HG03378 (cell line): Measurements from ENCODE around the gene GREB1.

Experiments used
- ATAC-seq: cut with Tn5 transposase; IDR thresholded peaks from one replicate; pipeline ENCODE4 v1.9.1; 2021; ENCODE audit warnings: mild to moderate bottlenecking, moderate library complexity; ENCODE audit not compliant: unreplicated experiment

Gene GREB1

GRCh38 chr2:11596801-11597200, 63.0 kb downstream of the GREB1 start:
- no peak for ATAC-seq

DNA sequence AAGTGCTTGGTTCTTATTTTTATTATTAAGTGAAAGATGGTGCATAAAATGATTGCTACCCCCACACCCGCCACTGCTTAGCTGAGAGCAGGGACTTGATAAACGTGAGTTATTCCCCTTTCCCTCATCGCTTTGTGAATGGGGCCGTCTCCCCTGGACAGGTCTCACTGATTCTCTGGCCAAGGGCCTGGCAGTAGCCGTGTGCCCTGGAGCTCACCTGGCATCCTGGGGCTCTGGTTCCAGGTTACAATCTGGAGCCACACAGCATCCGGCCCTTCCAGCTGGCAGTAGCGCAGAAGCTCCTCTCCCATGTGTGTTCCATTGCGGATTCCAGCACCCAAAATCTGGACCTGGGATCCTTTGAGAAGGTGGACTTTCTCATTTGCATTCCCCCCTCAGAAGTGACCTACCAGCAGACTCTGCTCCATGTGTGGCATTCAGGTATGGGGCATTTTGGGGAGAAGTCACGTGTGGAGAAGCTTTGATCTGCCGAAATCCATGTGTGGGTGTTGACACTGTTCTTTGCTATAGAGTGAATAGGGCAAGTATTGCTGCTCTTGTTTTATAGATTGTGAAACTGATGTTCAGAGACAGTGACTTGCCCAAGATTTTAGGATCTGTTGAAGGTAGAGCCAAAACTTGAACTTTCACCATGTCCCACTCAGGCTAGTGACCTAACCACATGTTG, 63.8 kb downstream of the GREB1 start:
- no peak for ATAC-seq

GRCh38 chr2:11598228-11598731, 64.4 kb downstream of the GREB1 start:
- ATAC-seq = no peak

GRCh38 chr2:11602563-11603204, 68.8 kb downstream of the GREB1 start:
- no peak for ATAC-seq

DNA sequence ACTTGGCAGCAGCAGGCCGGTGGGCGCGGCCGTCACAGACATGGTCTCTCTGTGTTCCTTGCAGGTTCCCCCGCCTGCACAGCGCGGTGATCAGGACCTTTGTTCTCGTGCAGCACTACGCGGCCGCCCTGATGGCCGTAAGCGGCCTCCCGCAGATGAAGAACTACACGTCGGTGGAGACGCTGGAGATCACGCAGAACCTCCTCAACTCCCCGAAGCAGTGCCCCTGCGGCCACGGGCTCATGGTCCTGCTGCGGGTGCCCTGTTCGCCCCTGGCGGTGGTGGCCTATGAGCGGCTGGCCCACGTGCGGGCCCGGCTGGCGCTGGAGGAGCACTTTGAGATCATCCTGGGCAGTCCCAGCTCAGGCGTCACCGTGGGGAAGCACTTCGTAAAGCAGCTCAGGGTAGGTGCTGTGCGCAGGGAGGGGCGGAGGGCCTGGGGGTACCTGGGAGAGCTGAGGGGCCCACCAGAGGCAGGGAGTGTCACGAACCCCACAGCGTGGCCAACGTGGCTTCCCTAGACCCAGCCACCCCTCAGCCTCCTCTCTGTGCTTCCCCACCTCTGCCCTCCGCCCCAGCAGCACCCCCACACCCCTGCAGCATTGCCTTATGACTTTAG, 76.9 kb downstream of the GREB1 start:
- no peak for ATAC-seq

DNA sequence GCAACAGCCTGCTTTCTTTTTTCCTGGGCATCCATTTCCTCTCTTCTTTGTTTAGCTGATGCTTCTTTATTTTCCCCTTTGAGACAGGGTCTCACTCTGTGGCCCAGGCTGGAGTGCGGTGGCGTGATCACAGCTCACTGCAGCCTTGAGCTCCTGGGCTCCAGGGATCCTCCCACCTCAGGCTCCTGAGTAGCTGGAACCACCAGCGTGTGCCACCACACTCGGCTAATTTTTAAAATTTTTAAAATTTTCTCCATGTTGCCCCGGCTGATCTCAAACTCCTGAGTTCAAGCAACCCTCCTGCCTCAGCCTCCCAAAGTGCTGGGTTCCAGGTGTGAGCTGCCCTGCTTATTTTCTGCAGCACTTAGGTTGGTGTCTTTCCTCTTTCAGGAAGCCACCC, 77.4 kb downstream of the GREB1 start:
- no peak for ATAC-seq

DNA sequence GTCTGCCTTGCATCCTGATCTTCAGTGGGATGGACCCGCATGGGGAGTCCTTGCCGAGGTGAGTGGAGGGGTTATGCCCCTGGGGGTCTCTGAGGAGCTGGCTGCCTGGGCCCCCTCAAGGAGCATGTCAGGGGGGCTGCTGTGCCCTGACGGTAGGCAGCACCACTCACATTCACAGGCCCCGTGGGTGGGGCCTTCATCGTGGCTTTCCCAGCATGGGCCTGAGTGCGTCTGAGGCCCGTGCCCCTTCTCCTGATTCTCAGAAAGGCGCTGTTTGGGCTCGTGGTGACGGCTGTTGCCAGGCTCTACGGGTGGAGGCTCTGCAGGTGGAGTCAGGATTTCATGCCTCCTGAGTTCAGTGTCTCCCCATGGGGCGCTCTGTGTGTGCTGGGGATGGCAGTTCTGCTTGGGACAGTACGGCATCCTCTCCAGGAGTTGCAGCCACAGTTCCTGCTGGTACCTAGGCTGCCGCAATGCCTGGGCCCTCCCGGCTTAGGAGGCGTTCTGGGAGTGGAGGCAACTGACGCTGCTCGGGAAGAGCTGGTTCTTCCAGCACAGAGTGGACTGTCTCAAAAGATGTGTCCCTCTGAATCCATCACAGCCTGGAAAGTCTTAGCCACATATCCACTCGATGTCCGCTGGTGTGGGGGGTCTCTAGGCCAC, 78.8 kb downstream of the GREB1 start:
- no peak for ATAC-seq

DNA sequence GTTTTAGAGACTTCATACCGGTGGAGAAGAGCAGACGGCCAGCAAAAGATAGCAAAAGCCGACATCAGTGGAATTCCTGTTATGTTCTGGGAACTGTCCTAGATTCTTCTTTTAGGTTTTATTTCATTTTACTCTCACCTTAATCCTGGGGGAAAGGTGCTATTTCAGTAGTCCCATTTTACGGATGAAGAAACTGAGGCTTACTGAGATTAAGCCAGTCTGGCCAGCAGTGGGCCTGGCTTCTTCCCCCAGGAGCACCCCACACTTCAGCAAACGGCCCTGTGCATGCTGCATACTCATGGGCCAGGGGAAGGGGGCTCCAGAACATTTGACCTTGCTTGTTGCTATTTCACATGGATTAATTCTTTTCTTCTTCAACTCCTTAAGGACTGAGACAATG, 79.5 kb downstream of the GREB1 start:
- ATAC-seq = no peak

DNA sequence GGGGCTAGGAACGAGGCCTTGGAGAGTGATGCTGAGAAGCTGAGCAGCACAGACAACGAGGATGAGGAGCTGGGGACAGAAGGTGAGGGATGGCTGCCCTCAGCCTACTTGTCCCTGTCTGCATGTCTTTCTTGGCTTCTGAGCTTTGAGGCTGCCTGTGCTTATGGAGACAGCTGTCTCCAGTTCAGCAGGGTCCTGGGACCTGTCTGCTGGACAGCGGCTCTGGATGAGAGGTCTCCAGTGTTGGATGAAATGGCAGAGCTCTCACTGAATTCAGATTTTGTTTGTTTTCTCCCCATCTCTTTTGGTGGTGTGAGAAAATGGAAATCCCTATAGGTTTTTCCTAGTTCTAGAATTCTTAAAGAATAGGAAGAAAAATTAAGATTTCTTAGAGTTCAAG, 81.4 kb downstream of the GREB1 start:
- no peak for ATAC-seq

GRCh38 chr2:11616097-11616687, 82.3 kb downstream of the GREB1 start:
- ATAC-seq = no peak

DNA sequence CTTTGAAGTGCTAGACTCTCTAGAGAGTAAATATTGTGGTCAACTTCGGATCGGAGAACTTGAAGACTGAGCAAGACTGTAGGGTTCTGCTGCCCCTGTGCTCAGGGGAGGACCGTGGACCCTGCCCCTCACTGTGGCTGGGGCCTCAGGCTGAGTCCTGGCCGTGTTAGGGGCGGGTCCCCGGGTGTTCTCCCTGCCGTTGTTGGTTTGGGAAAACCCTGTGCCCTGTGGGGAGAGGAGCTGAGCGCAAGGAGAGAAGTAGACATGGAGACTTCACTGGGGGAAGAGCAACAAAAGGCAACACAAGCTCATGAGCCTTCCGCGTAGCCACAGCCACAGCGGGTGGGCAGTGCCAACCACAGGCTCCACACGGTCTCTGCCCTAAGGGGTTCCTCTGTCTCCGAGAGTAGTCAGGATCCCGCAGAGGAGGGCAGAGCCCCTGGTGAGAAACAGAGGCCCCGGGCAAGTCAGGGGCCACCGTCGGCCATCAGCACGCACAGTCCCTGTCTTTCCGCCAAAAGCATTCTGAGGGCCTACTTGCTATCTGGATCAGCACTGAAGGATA, 83.1 kb downstream of the GREB1 start:
- no peak for ATAC-seq

- no peak for ATAC-seq
These were observed 83.7 kb downstream of the GREB1 start for GRCh38 chr2:11617527-11617926.

DNA sequence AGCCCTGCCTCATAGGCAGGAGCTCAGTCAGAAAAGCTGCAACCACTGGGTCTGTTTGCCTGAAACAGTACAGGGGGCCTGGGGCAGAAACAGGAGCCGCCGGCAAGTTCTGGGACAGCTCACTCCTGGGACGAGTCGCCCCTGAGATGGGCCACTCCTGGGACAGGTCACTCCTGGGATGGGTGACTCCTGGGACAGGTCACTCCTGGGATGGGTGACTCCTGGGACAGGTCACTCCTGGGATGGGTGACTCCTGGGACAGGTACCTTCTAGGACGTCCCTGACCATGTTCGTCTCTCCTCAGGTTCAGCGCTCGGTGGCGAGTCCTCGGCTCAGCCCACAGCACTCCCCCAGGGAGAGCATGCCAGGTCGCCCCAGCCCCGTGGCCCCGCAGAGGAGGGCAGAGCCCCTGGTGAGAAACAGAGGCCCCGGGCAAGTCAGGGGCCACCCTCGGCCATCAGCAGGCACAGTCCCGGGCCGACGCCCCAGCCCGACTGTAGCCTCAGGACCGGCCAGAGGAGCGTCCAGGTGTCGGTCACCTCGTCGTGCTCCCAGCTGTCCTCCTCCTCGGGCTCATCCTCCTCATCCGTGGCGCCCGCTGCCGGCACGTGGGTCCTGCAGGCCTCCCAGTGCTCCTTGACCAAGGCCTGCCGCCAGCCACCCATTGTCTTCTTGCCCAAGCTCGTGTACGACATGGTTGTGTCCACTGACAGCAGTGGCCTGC, 84.3 kb downstream of the GREB1 start:
- ATAC-seq = no peak

- ATAC-seq = no peak
These were observed 84.8 kb downstream of the GREB1 start for GRCh38 chr2:11618708-11619062.

DNA sequence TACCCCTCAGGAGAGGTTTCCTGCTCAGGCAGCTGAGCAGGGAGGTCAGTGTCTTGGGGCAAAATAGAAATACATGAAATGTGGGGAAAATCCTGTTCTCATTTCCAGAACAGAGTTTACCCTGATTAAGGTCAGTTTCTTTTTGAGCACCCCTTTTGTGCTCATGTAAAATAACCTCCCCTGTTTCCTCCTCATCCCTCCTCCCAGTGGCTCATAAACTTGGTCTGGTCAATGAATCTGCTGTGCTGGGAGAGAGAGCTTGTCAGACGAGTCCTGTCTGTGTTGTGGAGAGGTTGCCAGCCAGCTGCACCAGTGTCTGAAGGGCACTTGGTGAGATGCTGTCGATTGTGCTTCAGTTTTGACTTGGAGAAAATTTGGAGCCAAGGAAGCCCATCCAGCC, 87.6 kb downstream of the GREB1 start:
- ATAC-seq = no peak

- ATAC-seq = no peak
These were observed 88.8 kb downstream of the GREB1 start for GRCh38 chr2:11622611-11623010.

DNA sequence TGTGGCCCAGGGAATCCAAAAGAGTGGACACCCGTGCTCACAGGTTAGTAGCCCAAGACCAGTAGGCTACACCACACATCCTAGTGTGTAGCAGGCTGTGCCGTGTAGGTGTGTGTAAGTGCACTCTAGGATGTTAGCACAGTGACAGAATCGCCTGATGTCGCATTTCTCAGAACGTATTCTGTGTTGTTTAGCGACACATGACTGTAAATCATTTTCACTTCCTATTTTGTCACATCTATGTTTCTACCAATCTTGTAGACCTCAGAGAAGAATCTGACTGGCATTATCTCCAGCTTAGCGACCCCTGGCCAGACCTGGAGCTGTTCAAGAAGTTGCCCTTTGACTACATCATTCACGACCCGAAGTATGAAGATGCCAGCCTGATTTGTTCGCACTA, 91.0 kb downstream of the GREB1 start:
- no peak for ATAC-seq

DNA sequence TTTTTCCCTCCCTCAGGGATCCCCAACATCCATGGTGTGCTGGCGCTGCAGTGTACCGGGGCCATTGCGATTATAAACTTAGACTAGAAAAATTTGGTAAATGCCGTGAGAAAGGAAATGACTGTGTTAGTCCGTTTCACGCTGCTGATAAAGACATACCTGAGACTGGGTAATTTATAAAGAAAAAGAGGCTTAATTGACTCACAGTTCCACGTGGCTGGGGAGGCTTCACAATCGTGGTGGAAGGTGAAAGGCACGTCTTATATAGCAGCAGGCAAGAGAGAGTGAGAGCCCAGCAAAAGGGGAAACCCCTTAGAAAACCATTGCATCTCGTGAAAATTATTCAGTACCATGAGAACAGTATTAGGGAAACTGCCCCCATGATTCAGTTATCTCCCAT, 91.8 kb downstream of the GREB1 start:
- no peak for ATAC-seq

- ATAC-seq = no peak
These were observed 94.8 kb downstream of the GREB1 start for GRCh38 chr2:11628675-11629074.

GRCh38 chr2:11629215-11629614, 95.4 kb downstream of the GREB1 start:
- ATAC-seq = no peak
